HepG2 (cell line): ENCODE results near the gene MARK2. TPM values are rescaled to one million over a fixed set of nuclear protein-coding genes. Genes with fewer than 3 reads are reported as not detected.

ENCODE experiments used
- ATAC-seq: fragments of 200-7000 bp; cut with Tn5 transposase; 3 replicates; pipeline ENCODE4 v1.9.1; 2020; ENCODE audit warnings: mild to moderate bottlenecking, moderate library complexity
- BruUV-seq: library from RNA; stranded (reverse); fragments of 400-500 nt; replicated peaks from 2 replicates; lab custom pipeline; 2021; lab: Mats Ljungman, UMichigan
- CTCF ChIA-PET: fragments of 300-600 bp; formaldehyde crosslinking; extraction: SDS; loops from one replicate; lab custom pipeline; 2021; ENCODE audit warnings: low total read pairs, inconsistent platforms, low intra/inter-chr PET ratio; lab: Yijun Ruan, JAX
- POLR2A ChIA-PET: fragments of 350-600 bp; sonication (Branson Sonifier 250); formaldehyde crosslinking; loops from one replicate; lab custom pipeline; 2020; ENCODE audit warnings: antibody characterized with exemption, inconsistent platforms; lab: Yijun Ruan, JAX
- DNase-seq: peaks from one replicate; pipeline ENCODE4 v3.0.0-alpha.2; 2015; ENCODE audit warnings: low spot score
- FAIRE-seq: peaks from 3 replicates; lab custom pipeline; 2011; peaks lifted over from hg19 to GRCh38; lab: Jason Lieb, UNC
- H2AFZ ChIP-seq: one replicate; pipeline ENCODE4 v1.6.1; 2011; ENCODE audit warnings: low read length, inconsistent platforms
- H3K27ac ChIP-seq: fragments of 300-600 bp; 3 replicates; pipeline ENCODE4 v1.8.0; 2011; ENCODE audit warnings: mixed run types, mild to moderate bottlenecking, mixed read lengths, low read length, inconsistent platforms; ENCODE audit not compliant: insufficient read depth; ENCODE audit errors: extremely low read length
- H3K27me3 ChIP-seq, 2 experiments: fragments of 200-600 bp in 1 of 2; 2 replicates in 1 of 2; 3 replicates in 1 of 2; pipeline versions ENCODE4 v1.6.0 to v1.8.0; 2011; ENCODE audit warnings: low read length in 2 of 2, mild to moderate bottlenecking in 2 of 2, moderate library complexity in 2 of 2, inconsistent platforms in 1 of 2; ENCODE audit not compliant: insufficient read depth in 2 of 2, control insufficient read depth in 1 of 2
- H3K36me3 ChIP-seq, 2 experiments: fragments of 200-600 bp in 1 of 2; replicated peaks in 1 of 2; 2 replicates in 1 of 2; 3 replicates in 1 of 2; pipeline versions ENCODE4 v1.5.1 to v1.8.0; 2011; ENCODE audit warnings: low read length in 2 of 2, inconsistent platforms in 1 of 2; ENCODE audit not compliant: insufficient read depth in 2 of 2, control insufficient read depth in 1 of 2
- H3K4me1 ChIP-seq: 2 replicates; pipeline ENCODE4 v1.5.1; 2012; ENCODE audit warnings: low read length, inconsistent platforms; ENCODE audit not compliant: insufficient read depth
- H3K4me2 ChIP-seq: 2 replicates; pipeline ENCODE4 v1.6.0; 2011; ENCODE audit warnings: low read depth, low read length, inconsistent platforms
- H3K4me3 ChIP-seq, 3 experiments: fragments of 200-600 bp in 1 of 3; sonication (generic), shearing (Covaris generic) in 1 of 3; replicated peaks in 1 of 3; 2 replicates each; pipeline ENCODE4 v1.5.1; 2011 to 2016; ENCODE audit warnings: low read length in 3 of 3, inconsistent platforms in 2 of 3, low read depth in 2 of 3, mild to moderate bottlenecking in 2 of 3, control low read depth in 1 of 3, mixed read lengths in 1 of 3; ENCODE audit not compliant: insufficient read depth in 1 of 3
- H3K79me2 ChIP-seq: one replicate; pipeline ENCODE4 v1.6.1; 2011; ENCODE audit warnings: low read length, inconsistent platforms; ENCODE audit not compliant: insufficient read depth
- H3K9ac ChIP-seq: 2 replicates; pipeline ENCODE4 v1.6.0; 2011; ENCODE audit warnings: mild to moderate bottlenecking, low read depth, low read length, inconsistent platforms; ENCODE audit not compliant: insufficient read depth
- H3K9me3 ChIP-seq: 2 replicates; pipeline ENCODE4 v1.5.1; 2012; ENCODE audit warnings: mild to moderate bottlenecking, low read length
- H4K20me1 ChIP-seq: 2 replicates; pipeline ENCODE4 v1.6.0; 2011; ENCODE audit warnings: inconsistent platforms, mild to moderate bottlenecking, low read length, moderate library complexity; ENCODE audit not compliant: insufficient read depth
- EP300 ChIP-seq, 3 experiments: sonication (generic) in 1 of 3; formaldehyde crosslinking in 1 of 3; IDR thresholded peaks; 2 replicates each; pipeline versions ENCODE4 v1.5.1 to v1.6.1; 2011 to 2020; ENCODE audit warnings: low read depth in 2 of 3, low read length in 2 of 3, borderline replicate concordance in 1 of 3, improper control_type of control experiment in 1 of 3, mild to moderate bottlenecking in 1 of 3, missing genetic modification reagents in 1 of 3, moderate library complexity in 1 of 3
- HNRNPLL ChIP-seq: fragments of 200-400 bp; formaldehyde crosslinking; IDR thresholded peaks from 2 replicates; pipeline ENCODE4 v1.6.1; 2017; ENCODE audit warnings: mild to moderate bottlenecking, low read depth, low read length; ENCODE audit not compliant: poor library complexity, severe bottlenecking
- NFYC ChIP-seq: IDR thresholded peaks from 2 replicates; pipeline ENCODE4 v1.6.1; 2016; ENCODE audit warnings: missing genetic modification reagents, missing compliant biosample characterization
- ZBTB4 ChIP-seq: sonication (generic); formaldehyde crosslinking; IDR thresholded peaks from 2 replicates; pipeline ENCODE4 v1.4.0; 2020; ENCODE audit warnings: missing genetic modification reagents, mild to moderate bottlenecking, borderline replicate concordance
- ZNF326 ChIP-seq: sonication (generic); formaldehyde crosslinking; IDR thresholded peaks from 2 replicates; pipeline ENCODE4 v1.4.0; 2020; ENCODE audit warnings: missing genetic modification reagents, borderline replicate concordance
- WGBS: methylation state at CpG from one replicate; pipeline ENCODE4 v1.1.6; 2017; ENCODE audit warnings: low lambda C conversion rate; 5-methylcytosine and 5-hydroxymethylcytosine counted together
- in situ Hi-C: cut with HindIII; loops from 2 replicates; pipeline ENCODE4 v1.10.0; 2017; ENCODE audit warnings: low pct_unique_long_range_greater_than_20kb; ENCODE audit not compliant: extremely low pct_ligation_motif_present
- intact Hi-C: fragments of 100-400 bp; cut with micrococcal nuclease; formaldehyde crosslinking; loops from one replicate; pipeline ENCODE4 v1.10.0; 2022; ENCODE audit not compliant: unreplicated experiment
- polyA plus RNA-seq, 8 experiments: library from polyadenylated mRNA; depleted of rRNA in 3 of 8; stranded (reverse) in 7 of 8; unstranded in 1 of 8; fragments of >200 nt; fragmentation: Illumina TruSeq in 4 of 8; extraction: Trizol in 4 of 8; gene quantifications; 2 replicates each; pipeline versions ENCODE4 v1.2.1 to v1.2.3, GENCODE V29; 2011 to 2016; ENCODE audit warnings: low read depth in 4 of 8, missing spikeins in 1 of 8, mixed read lengths in 1 of 8; ENCODE audit not compliant: insufficient read depth in 1 of 8
- total RNA-seq, 5 experiments: library from RNA; depleted of rRNA; stranded (reverse); fragments of >200 nt; fragmentation: Illumina TruSeq; extraction: Trizol; gene quantifications; 2 replicates each; pipeline ENCODE4 v1.2.3, GENCODE V29; 2016; ENCODE audit warnings: low read depth in 1 of 5

Gene MARK2
- total and polyA plus RNA-seq, 2 of the 13 experiments (the other 11 are each of a cell fraction or from before 2014, with no cell fraction given): 13.5 to 13.9 TPM

- in situ Hi-C loops: no loop called here
- Histone ChIP-seq H3K9me3 (no peaks in the 10 kb centered on the region), H3K27ac (no peak overlapping the region), H3K4me2 (no peak overlapping the region), H3K79me2 (no peaks in the 10 kb centered on the region), H3K4me1 (no peaks in the 10 kb centered on the region), H3K27me3 (no peaks in the 10 kb centered on the region; a peak in 1 of 5 replicates), H3K4me3 (no peak overlapping the region), H2AFZ (no peak overlapping the region), H4K20me1 (no peaks in the 10 kb centered on the region), H3K9ac (no peak overlapping the region)
- no peak for DNase-seq
- POLR2A ChIA-PET: no interaction called here
- no TSS peak for BruUV-seq
- CTCF ChIA-PET: interaction anchor here (1.3 kb wide), 1 partner anchor 67 kb away, joined by 3 read pairs; the partner anchor contains the start of gene MARK2
- FAIRE-seq: no peak
- no peak for ATAC-seq
- TF ChIP-seq ZNF326 (CRISPR knock-in tag) (no peak), ZBTB4 (CRISPR knock-in tag) (no peak), NFYC (no peak), EP300 (IDR thresholded peaks at IDR 0.05; ENCODE audit: low read depth in 2 of 2, low read length in 2 of 2) (no peak), EP300 (CRISPR knock-in tag; IDR thresholded peaks at IDR 0.05; ENCODE audit: borderline replicate concordance) (no peak), HNRNPLL (no peak)
- TF ChIP-seq, all 625 proteins: peak for 0
- peaks cover 34 to 63% of the 10 kb centered on the region in 2 experiments for H3K36me3 ChIP-seq
- WGBS: 94% methylated on average over 6 of the region's 6 CpGs
- intact Hi-C loops: loop anchor here (10.0 kb wide), 1 partner anchor 140 kb away; the partner anchor contains the start of gene ZFTA
Observed at GRCh38 chr11:63905179-63905578, 66.3 kb downstream of the MARK2 start.
